Motor neuron (in vitro differentiated cells): ENCODE data around the gene PDIA6. TPM values are rescaled to one million over a fixed set of nuclear protein-coding genes. Genes with fewer than 3 reads are reported as not detected.

Experiments
- ATAC-seq, 8 experiments: fragments of 200-7000 bp; cut with Tn5 transposase; replicated peaks in 6 of 8; 2 replicates each; pipeline ENCODE4 v1.8.0; 2021; ENCODE audit warnings: mild to moderate bottlenecking in 8 of 8, moderate library complexity in 8 of 8
- H3K27ac ChIP-seq, 2 donors: fragments of 250-450 bp; sonication (Bioruptor Pico); 2 replicates each; pipeline ENCODE4 v1.9.0; 2021; ENCODE audit warnings: antibody characterized with exemption in 2 of 2, mild to moderate bottlenecking in 2 of 2, moderate library complexity in 1 of 2
- H3K4me1 ChIP-seq, 2 donors: fragments of 250-450 bp; sonication (Bioruptor Pico); replicated peaks in 1 of 2; 2 replicates each; pipeline ENCODE4 v1.6.1; 2021; ENCODE audit warnings: antibody characterized with exemption in 2 of 2, mild to moderate bottlenecking in 2 of 2, moderate library complexity in 1 of 2
- H3K4me3 ChIP-seq, 5 donors: fragments of 250-450 bp; sonication (Bioruptor Pico); 2 replicates each; pipeline ENCODE4 v1.9.0; 2021; ENCODE audit warnings: antibody characterized with exemption in 5 of 5, mild to moderate bottlenecking in 5 of 5, moderate library complexity in 4 of 5
- WGBS, 10 experiments: fragments of 450-650 bp; shearing (Covaris generic); methylation state at CpG; one replicate each; pipeline ENCODE4 v1.0.0; 2022; 5-methylcytosine and 5-hydroxymethylcytosine counted together
- in situ Hi-C, 9 experiments: fragments of 400-800 bp; cut with MboI; loops; one replicate each; pipeline ENCODE4 v1.15.0; 2021; ENCODE audit warnings: low sequenced_read_pairs in 9 of 9, low pct_unique_long_range_greater_than_20kb in 2 of 9; ENCODE audit not compliant: unreplicated experiment in 9 of 9
- total RNA-seq, 8 experiments: library from RNA; unstranded; fragments of 300-600 nt; gene quantifications; 2 replicates each; pipeline versions ENCODE4 v1.2.3 to v1.2.4, GENCODE V29; 2022

PDIA6 gene
- total RNA-seq, 8 experiments from 2014 or later = 114 to 290 (median 147) TPM

- no peak for ATAC-seq
- Histone ChIP-seq H3K4me1 (peaks cover 4 to 15% of the 10 kb centered on the region in 2 donors), H3K27ac (no peak overlapping the region), H3K4me3 (no peak overlapping the region)
- WGBS, 10 experiments = 57 to 85% (median 77%) methylated on average over 1 to 5 of the region's 9 CpGs; no CpG with 5 or more reads in 2 of the 10 experiments
- in situ Hi-C loops = no loop called here
Measured at GRCh38 chr2:10761591-10761990, 51.0 kb downstream of the PDIA6 start.

GRCh38 chr2:10760794-10761504 is 51.6 kb downstream of the PDIA6 start:
- no peak for ATAC-seq
- no peak overlapping the region for H3K4me3 ChIP-seq
- WGBS, 10 experiments = 40 to 92% (median 70%) methylated on average over 3 to 5 of the region's 13 CpGs; no CpG with 5 or more reads in 4 of the 10 experiments
- H3K27ac ChIP-seq = no peak overlapping the region
- peaks cover 4 to 15% of the 10 kb centered on the region in 2 donors for H3K4me1 ChIP-seq
- in situ Hi-C loops = no loop called here

- in situ Hi-C loops = no loop called here
- Histone ChIP-seq H3K27ac (no peak overlapping the region), H3K4me1 (peaks cover 4 to 12% of the 10 kb centered on the region in 2 donors), H3K4me3 (no peak overlapping the region)
- 64 to 100% (median 82%) methylated on average over 1 to 6 of the region's 11 CpGs; no CpG with 5 or more reads in 4 of the 10 experiments for WGBS, 10 experiments
- ATAC-seq = no peak
Measured at GRCh38 chr2:10759151-10759714, 53.4 kb downstream of the PDIA6 start.

- in situ Hi-C loops = no loop called here
- 67 to 100% (median 96%) methylated on average over 2 to 6 of the region's 6 CpGs; no CpG with 5 or more reads in 2 of the 10 experiments for WGBS, 10 experiments
- Histone ChIP-seq H3K4me3 (no peak overlapping the region), H3K27ac (no peak overlapping the region), H3K4me1 (peaks cover 0 to 8% of the 10 kb centered on the region in 2 donors)
- no peak for ATAC-seq
Measured at GRCh38 chr2:10757814-10758286, 54.7 kb downstream of the PDIA6 start.

- Histone ChIP-seq H3K27ac (no peak overlapping the region), H3K4me3 (no peak overlapping the region), H3K4me1 (peaks cover 0 to 5% of the 10 kb centered on the region in 2 donors)
- in situ Hi-C loops = no loop called here
- ATAC-seq = no peak
- 13 to 100% (median 51%) methylated on average over 1 to 5 of the region's 7 CpGs; no CpG with 5 or more reads in 1 of the 10 experiments for WGBS, 10 experiments
Measured at GRCh38 chr2:10755621-10756020, 57.0 kb downstream of the PDIA6 start.

GRCh38 chr2:10753876-10754275 is 58.7 kb downstream of the PDIA6 start:
- Histone ChIP-seq H3K4me3 (no peak overlapping the region), H3K27ac (no peak overlapping the region), H3K4me1 (no peaks in the 10 kb centered on the region)
- in situ Hi-C loops = no loop called here
- ATAC-seq = no peak
- 63 to 100% (median 100%) methylated on average over 1 to 3 of the region's 8 CpGs; no CpG with 5 or more reads in 4 of the 10 experiments for WGBS, 10 experiments

- Histone ChIP-seq H3K27ac (no peak overlapping the region), H3K4me3 (no peak overlapping the region), H3K4me1 (no peaks in the 10 kb centered on the region)
- 25 to 100% (median 78%) methylated on average over 1 to 7 of the region's 7 CpGs for WGBS, 10 experiments
- no peak for ATAC-seq
- in situ Hi-C loops = no loop called here
Measured at GRCh38 chr2:10753156-10753555, 59.4 kb downstream of the PDIA6 start.

- peak in 3 of 8 experiments; percentile 52 to 70 (median 65) for ATAC-seq
- in situ Hi-C loops = no loop called here
- no peak overlapping the region for H3K4me3 ChIP-seq
- H3K27ac ChIP-seq = no peak overlapping the region
- no peaks in the 10 kb centered on the region for H3K4me1 ChIP-seq
- WGBS, 10 experiments = 30 to 100% (median 60%) methylated on average over 1 to 5 of the region's 5 CpGs; no CpG with 5 or more reads in 3 of the 10 experiments
Measured at GRCh38 chr2:10752236-10752635, 60.3 kb downstream of the PDIA6 start.

- Histone ChIP-seq H3K4me3 (no peak overlapping the region), H3K27ac (no peak overlapping the region), H3K4me1 (no peaks in the 10 kb centered on the region)
- WGBS, 10 experiments = 70 to 100% (median 85%) methylated on average over 1 to 6 of the region's 6 CpGs
- in situ Hi-C loops = no loop called here
- ATAC-seq = no peak
Measured at GRCh38 chr2:10750610-10751009, 62.0 kb downstream of the PDIA6 start.

- Histone ChIP-seq H3K4me3 (no peak overlapping the region), H3K4me1 (no peaks in the 10 kb centered on the region), H3K27ac (no peak overlapping the region)
- 0 to 100% (median 48%) methylated on average over 1 to 2 of the region's 11 CpGs; no CpG with 5 or more reads in 3 of the 10 experiments for WGBS, 10 experiments
- no peak for ATAC-seq
- in situ Hi-C loops = no loop called here
Measured at GRCh38 chr2:10742666-10743065, 69.9 kb downstream of the PDIA6 start.

- peak in 4 of 8 experiments; percentile 35 to 84 (median 54) for ATAC-seq
- Histone ChIP-seq H3K27ac (no peak overlapping the region), H3K4me1 (no peaks in the 10 kb centered on the region), H3K4me3 (no peak overlapping the region)
- WGBS, 10 experiments = 0 to 100% (median 43%) methylated on average over 1 of the region's 2 CpGs; no CpG with 5 or more reads in 7 of the 10 experiments
- in situ Hi-C loops = no loop called here
Measured at GRCh38 chr2:10741139-10741538, 71.4 kb downstream of the PDIA6 start.

- WGBS, 10 experiments = 33 to 100% (median 83%) methylated on average over 1 to 3 of the region's 3 CpGs; no CpG with 5 or more reads in 2 of the 10 experiments
- no peak for ATAC-seq
- in situ Hi-C loops = no loop called here
- H3K4me1 ChIP-seq = no peaks in the 10 kb centered on the region
- no peak overlapping the region for H3K4me3 ChIP-seq
- no peak overlapping the region for H3K27ac ChIP-seq
Measured at GRCh38 chr2:10740226-10740625, 72.4 kb downstream of the PDIA6 start.

GRCh38 chr2:10738192-10738591 is 74.4 kb downstream of the PDIA6 start:
- in situ Hi-C loops = no loop called here
- 67 to 100% (median 82%) methylated on average over 1 to 5 of the region's 6 CpGs; no CpG with 5 or more reads in 2 of the 10 experiments for WGBS, 10 experiments

More at GRCh38 chr2:10738192-10738591, 74.4 kb downstream of the PDIA6 start:
- H3K4me3 ChIP-seq = no peak overlapping the region
- no peak for ATAC-seq
- no peak overlapping the region for H3K27ac ChIP-seq
- no peaks in the 10 kb centered on the region for H3K4me1 ChIP-seq
